DOHH2 (cell line): ENCODE results near the gene CLIC6.

Experiments used
- EZH2phosphoT487 ChIP-seq: fragments of 200-600 bp; sonication (generic); IDR thresholded peaks from 2 replicates; pipeline ENCODE4 v1.6.1; 2017; ENCODE audit warnings: borderline replicate concordance, mild to moderate bottlenecking, antibody characterized with exemption, low read length, moderate library complexity, mixed read lengths
- TF ChIP-seq, protein P1 (sequence below): fragments of 200-600 bp; sonication (generic); IDR thresholded peaks from one replicate; pipeline ENCODE4 v1.5.1; 2014; ENCODE audit warnings: antibody characterized with exemption, mild to moderate bottlenecking, low read depth, low read length; ENCODE audit not compliant: poor library complexity, severe bottlenecking

DNA sequence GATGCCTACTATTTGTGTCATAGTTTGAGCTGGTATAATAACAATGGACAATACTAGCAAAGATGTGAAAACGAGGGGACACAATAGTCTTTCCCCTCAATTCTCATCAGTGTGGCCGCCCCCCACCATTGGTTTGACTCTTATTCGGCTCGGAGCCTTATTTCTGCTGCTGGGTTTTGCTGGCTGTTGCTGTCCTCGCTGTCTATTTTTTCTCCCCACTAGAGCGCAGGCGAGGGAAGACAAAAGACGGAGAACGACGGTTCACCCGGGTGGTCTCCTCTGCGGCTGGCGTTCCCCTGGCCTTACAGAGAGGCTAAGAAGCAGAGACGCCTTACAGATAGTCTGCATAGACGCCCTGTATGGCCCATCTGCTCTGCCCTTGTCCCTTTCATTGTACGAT lies 19.4 kb downstream of the CLIC6 start:
- TF ChIP-seq, protein P1, sequence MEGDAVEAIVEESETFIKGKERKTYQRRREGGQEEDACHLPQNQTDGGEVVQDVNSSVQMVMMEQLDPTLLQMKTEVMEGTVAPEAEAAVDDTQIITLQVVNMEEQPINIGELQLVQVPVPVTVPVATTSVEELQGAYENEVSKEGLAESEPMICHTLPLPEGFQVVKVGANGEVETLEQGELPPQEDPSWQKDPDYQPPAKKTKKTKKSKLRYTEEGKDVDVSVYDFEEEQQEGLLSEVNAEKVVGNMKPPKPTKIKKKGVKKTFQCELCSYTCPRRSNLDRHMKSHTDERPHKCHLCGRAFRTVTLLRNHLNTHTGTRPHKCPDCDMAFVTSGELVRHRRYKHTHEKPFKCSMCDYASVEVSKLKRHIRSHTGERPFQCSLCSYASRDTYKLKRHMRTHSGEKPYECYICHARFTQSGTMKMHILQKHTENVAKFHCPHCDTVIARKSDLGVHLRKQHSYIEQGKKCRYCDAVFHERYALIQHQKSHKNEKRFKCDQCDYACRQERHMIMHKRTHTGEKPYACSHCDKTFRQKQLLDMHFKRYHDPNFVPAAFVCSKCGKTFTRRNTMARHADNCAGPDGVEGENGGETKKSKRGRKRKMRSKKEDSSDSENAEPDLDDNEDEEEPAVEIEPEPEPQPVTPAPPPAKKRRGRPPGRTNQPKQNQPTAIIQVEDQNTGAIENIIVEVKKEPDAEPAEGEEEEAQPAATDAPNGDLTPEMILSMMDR = no peak
- no peak for TF ChIP-seq EZH2phosphoT487
